DND-41 (cell line): Measurements from ENCODE around the gene MAP3K14.

Experiments used
- ATAC-seq: fragments of 200-7000 bp; cut with Tn5 transposase; 3 replicates; pipeline ENCODE4 v1.9.1; 2021; ENCODE audit warnings: low read depth; ENCODE audit not compliant: insufficient read depth
- DNase-seq: peaks from one replicate; pipeline ENCODE4 v3.0.0-alpha.2; 2020
- H2AFZ ChIP-seq: 2 replicates; pipeline ENCODE4 v1.6.0; 2012; ENCODE audit warnings: low read depth, low read length
- H3K27ac ChIP-seq: 2 replicates; pipeline ENCODE4 v1.5.1; 2012; ENCODE audit warnings: low read length, inconsistent platforms
- H3K27me3 ChIP-seq: fragments of 200-600 bp; sonication (generic); 2 replicates; pipeline ENCODE4 v1.6.0; 2012; ENCODE audit warnings: low read length, mild to moderate bottlenecking, inconsistent platforms; ENCODE audit not compliant: insufficient read depth, poor library complexity
- H3K36me3 ChIP-seq: 2 replicates; pipeline ENCODE4 v1.5.1; 2012; ENCODE audit warnings: low read length, inconsistent platforms; ENCODE audit not compliant: insufficient read depth
- H3K4me1 ChIP-seq: 2 replicates; pipeline ENCODE4 v1.5.1; 2012; ENCODE audit warnings: mild to moderate bottlenecking, low read length; ENCODE audit not compliant: insufficient read depth
- H3K4me2 ChIP-seq: 2 replicates; pipeline ENCODE4 v1.6.0; 2012; ENCODE audit warnings: mild to moderate bottlenecking, moderate library complexity, low read length, inconsistent platforms; ENCODE audit not compliant: insufficient read depth
- H3K4me3 ChIP-seq, 2 experiments: fragments of 200-600 bp in 1 of 2; shearing (Covaris generic) in 1 of 2; 2 replicates each; pipeline ENCODE4 v1.5.1; 2012 to 2016; ENCODE audit warnings: inconsistent platforms in 2 of 2, low read length in 2 of 2, mild to moderate bottlenecking in 2 of 2, low read depth in 1 of 2, moderate library complexity in 1 of 2
- H3K79me2 ChIP-seq: 2 replicates; pipeline ENCODE4 v1.6.0; 2012; ENCODE audit warnings: low read length, inconsistent platforms; ENCODE audit not compliant: insufficient read depth
- H3K9ac ChIP-seq: 2 replicates; pipeline ENCODE4 v1.6.0; 2012; ENCODE audit warnings: low read depth, mild to moderate bottlenecking, inconsistent platforms, low read length, moderate library complexity
- H3K9me3 ChIP-seq: 2 replicates; pipeline ENCODE4 v1.5.1; 2012; ENCODE audit warnings: low read length, moderate library complexity, mild to moderate bottlenecking, inconsistent platforms; ENCODE audit not compliant: insufficient read depth, severe bottlenecking
- H4K20me1 ChIP-seq: 2 replicates; pipeline ENCODE4 v1.6.0; 2012; ENCODE audit warnings: low read length; ENCODE audit not compliant: insufficient read depth
- CTCF ChIP-seq: IDR thresholded peaks from 2 replicates; pipeline ENCODE4 v1.5.1; 2012; ENCODE audit warnings: borderline replicate concordance, low read length, moderate library complexity, mild to moderate bottlenecking; ENCODE audit not compliant: poor library complexity, severe bottlenecking; ENCODE audit errors: extremely low read depth
- EZH2 ChIP-seq: IDR thresholded peaks from 3 replicates; pipeline ENCODE4 v1.6.1; 2012; ENCODE audit warnings: borderline replicate concordance, low read depth, mild to moderate bottlenecking, moderate library complexity, low read length, inconsistent platforms; ENCODE audit not compliant: severe bottlenecking

Gene MAP3K14

GRCh38 chr17:45234641-45235415 lies 82.0 kb downstream of the MAP3K14 start:
- Histone ChIP-seq H3K9me3 (no peaks in the 10 kb centered on the region), H3K27me3 (no peaks in the 10 kb centered on the region), H3K36me3 (peaks cover 91% of the 10 kb centered on the region), H3K9ac (no peak overlapping the region), H3K4me1 (peaks cover 8% of the 10 kb centered on the region; the same call in 1 of the 2 replicates), H2AFZ (no peak overlapping the region), H3K79me2 (peaks cover 64% of the 10 kb centered on the region), H3K27ac (peak overlapping the region; percentile 51), H3K4me3 (no peak overlapping the region), H4K20me1 (peaks cover 64% of the 10 kb centered on the region), H3K4me2 (no peak overlapping the region)
- peak; percentile 75 for ATAC-seq
- TF ChIP-seq EZH2: no peak
- peak; percentile 68 for TF ChIP-seq CTCF
- peak; percentile 66 for DNase-seq

- H2AFZ ChIP-seq: no peak overlapping the region
- H4K20me1 ChIP-seq: peaks cover 73% of the 10 kb centered on the region
- no peak overlapping the region for H3K4me2 ChIP-seq
- peak overlapping the region; percentile 49 for H3K27ac ChIP-seq
- TF ChIP-seq EZH2: no peak
- no peak for TF ChIP-seq CTCF
- H3K4me3 ChIP-seq: no peak overlapping the region
- peaks cover 79% of the 10 kb centered on the region for H3K36me3 ChIP-seq
- H3K9me3 ChIP-seq: no peaks in the 10 kb centered on the region
- DNase-seq (no peak), ATAC-seq (no peak)
- no peaks in the 10 kb centered on the region for H3K27me3 ChIP-seq
- H3K4me1 ChIP-seq: peaks cover 21% of the 10 kb centered on the region
- H3K79me2 ChIP-seq: peaks cover 77% of the 10 kb centered on the region
- H3K9ac ChIP-seq: no peak overlapping the region
These were observed 83.3 kb downstream of the MAP3K14 start for GRCh38 chr17:45233423-45233924.

- DNase-seq (no peak), ATAC-seq (no peak)
- Histone ChIP-seq H3K27me3 (no peaks in the 10 kb centered on the region), H3K4me2 (no peak overlapping the region), H4K20me1 (peaks cover 74% of the 10 kb centered on the region), H3K36me3 (peaks cover 72% of the 10 kb centered on the region), H3K4me3 (no peak overlapping the region), H3K79me2 (peaks cover 79% of the 10 kb centered on the region), H3K9ac (no peak overlapping the region), H3K9me3 (no peaks in the 10 kb centered on the region), H2AFZ (no peak overlapping the region), H3K27ac (peak overlapping the region; percentile 49), H3K4me1 (peaks cover 28% of the 10 kb centered on the region)
- no peak for TF ChIP-seq CTCF
- TF ChIP-seq EZH2: no peak
These were observed 84.1 kb downstream of the MAP3K14 start for GRCh38 chr17:45232514-45233422.
